Prostate gland (tissue), 2 donors: ENCODE measurements around the gene DBX2.

Experiments used
- POLR2A ChIP-seq: fragments of 450-650 bp; IDR thresholded peaks from one replicate; pipeline ENCODE4 v1.6.1; 2016; ENCODE audit warnings: antibody characterized with exemption, mild to moderate bottlenecking
- TF ChIP-seq, protein P1 (sequence below), 4 experiments: fragments of 200-600 bp in 2 of 4; fragments of 450-650 bp in 2 of 4; sonication (generic) in 2 of 4; IDR thresholded peaks; 1 replicate in 3 of 4; 2 replicates in 1 of 4; pipeline ENCODE4 v1.5.1; 2016 to 2019; ENCODE audit warnings: antibody characterized with exemption in 4 of 4, mild to moderate bottlenecking in 2 of 4, moderate library complexity in 2 of 4

DNA sequence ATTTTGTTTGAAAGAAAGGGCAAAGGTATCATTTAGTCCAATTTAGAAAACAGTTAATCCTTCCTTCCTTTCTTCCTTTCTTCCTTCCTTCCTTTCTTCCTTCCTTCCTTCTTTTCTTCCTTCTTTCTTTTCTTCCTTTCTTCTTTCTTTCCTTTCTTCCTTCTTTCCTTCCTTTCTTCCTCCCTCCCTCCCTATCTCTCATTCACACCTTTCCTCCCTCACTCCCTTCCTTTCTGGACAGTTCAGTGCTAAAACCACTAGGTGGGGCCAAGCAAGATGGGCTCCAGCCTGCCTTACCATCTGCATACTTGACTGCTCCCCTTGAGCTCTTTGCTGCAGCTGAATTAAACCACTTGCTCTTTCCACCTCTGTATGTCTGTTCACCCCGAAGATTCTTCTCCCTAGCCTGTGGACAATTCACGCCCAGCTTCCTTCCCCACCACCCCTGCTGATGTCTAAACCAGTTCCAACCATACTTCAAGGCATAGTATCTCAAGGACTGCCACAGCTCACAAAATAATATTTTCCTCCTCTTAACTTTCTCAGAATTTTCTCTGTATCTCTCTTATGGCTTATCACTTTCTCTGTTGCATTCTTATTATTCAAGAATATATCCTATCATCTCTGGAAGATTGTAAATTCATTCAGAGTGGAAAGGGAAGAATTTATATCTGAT lies 78.0 kb downstream of the DBX2 start:
- TF ChIP-seq POLR2A: no peak
- TF ChIP-seq, protein P1, sequence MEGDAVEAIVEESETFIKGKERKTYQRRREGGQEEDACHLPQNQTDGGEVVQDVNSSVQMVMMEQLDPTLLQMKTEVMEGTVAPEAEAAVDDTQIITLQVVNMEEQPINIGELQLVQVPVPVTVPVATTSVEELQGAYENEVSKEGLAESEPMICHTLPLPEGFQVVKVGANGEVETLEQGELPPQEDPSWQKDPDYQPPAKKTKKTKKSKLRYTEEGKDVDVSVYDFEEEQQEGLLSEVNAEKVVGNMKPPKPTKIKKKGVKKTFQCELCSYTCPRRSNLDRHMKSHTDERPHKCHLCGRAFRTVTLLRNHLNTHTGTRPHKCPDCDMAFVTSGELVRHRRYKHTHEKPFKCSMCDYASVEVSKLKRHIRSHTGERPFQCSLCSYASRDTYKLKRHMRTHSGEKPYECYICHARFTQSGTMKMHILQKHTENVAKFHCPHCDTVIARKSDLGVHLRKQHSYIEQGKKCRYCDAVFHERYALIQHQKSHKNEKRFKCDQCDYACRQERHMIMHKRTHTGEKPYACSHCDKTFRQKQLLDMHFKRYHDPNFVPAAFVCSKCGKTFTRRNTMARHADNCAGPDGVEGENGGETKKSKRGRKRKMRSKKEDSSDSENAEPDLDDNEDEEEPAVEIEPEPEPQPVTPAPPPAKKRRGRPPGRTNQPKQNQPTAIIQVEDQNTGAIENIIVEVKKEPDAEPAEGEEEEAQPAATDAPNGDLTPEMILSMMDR (IDR thresholded peaks at IDR 0.05): no peak
